OCI-LY1 (cell line): Measurements from ENCODE around the gene RHCE.

ENCODE experiments used
- H2AFZ ChIP-seq: fragments of 200-600 bp; sonication (generic), shearing (Covaris generic); 2 replicates; pipeline ENCODE4 v1.6.0; 2014; ENCODE audit warnings: antibody characterized with exemption, mild to moderate bottlenecking, low read length
- H3F3A ChIP-seq: fragments of 200-600 bp; sonication (generic), shearing (Covaris generic); 2 replicates; pipeline ENCODE4 v1.6.0; 2014; ENCODE audit warnings: mild to moderate bottlenecking, antibody characterized with exemption, low read length, moderate library complexity; ENCODE audit not compliant: insufficient read depth
- H3K27ac ChIP-seq: fragments of 200-600 bp; sonication (generic); 2 replicates; pipeline ENCODE4 v1.5.1; 2014; ENCODE audit warnings: low read length, mixed run types, mild to moderate bottlenecking, low read depth; ENCODE audit not compliant: poor library complexity, severe bottlenecking
- H3K27me3 ChIP-seq: fragments of 200-600 bp; sonication (generic); 2 replicates; pipeline ENCODE4 v1.6.0; 2014; ENCODE audit warnings: antibody characterized with exemption, mild to moderate bottlenecking, low read length, moderate library complexity; ENCODE audit not compliant: insufficient read depth
- H3K36me3 ChIP-seq: fragments of 200-600 bp; sonication (generic); 2 replicates; pipeline ENCODE4 v1.6.1; 2014; ENCODE audit warnings: mild to moderate bottlenecking, antibody characterized with exemption, low read length, moderate library complexity, mixed read lengths; ENCODE audit not compliant: insufficient read depth
- H3K4me1 ChIP-seq: fragments of 200-600 bp; sonication (generic); 2 replicates; pipeline ENCODE4 v1.5.1; 2014; ENCODE audit warnings: mild to moderate bottlenecking, low read length, moderate library complexity; ENCODE audit not compliant: insufficient read depth, severe bottlenecking
- H3K4me2 ChIP-seq: fragments of 200-600 bp; sonication (generic), shearing (Covaris generic); 2 replicates; pipeline ENCODE4 v1.6.1; 2014; ENCODE audit warnings: low read length
- H3K4me3 ChIP-seq: fragments of 200-600 bp; sonication (generic); 2 replicates; pipeline ENCODE4 v1.5.1; 2014; ENCODE audit warnings: low read length, low read depth, mild to moderate bottlenecking, mixed read lengths; ENCODE audit not compliant: poor library complexity, severe bottlenecking
- H3K79me2 ChIP-seq: fragments of 200-600 bp; shearing (Covaris generic); 2 replicates; pipeline ENCODE4 v1.6.1; 2016; ENCODE audit warnings: mixed run types, low read length, mixed read lengths; ENCODE audit not compliant: insufficient read depth
- H3K9ac ChIP-seq: fragments of 200-600 bp; sonication (generic), shearing (Covaris generic); 2 replicates; pipeline ENCODE4 v1.6.1; 2014; ENCODE audit warnings: mild to moderate bottlenecking, low read length, mixed read lengths
- H3K9me2 ChIP-seq: fragments of 200-600 bp; sonication (generic), shearing (Covaris generic); 2 replicates; pipeline ENCODE4 v1.6.1; 2014; ENCODE audit warnings: low read depth, mild to moderate bottlenecking, low read length, mixed read lengths
- H3K9me3 ChIP-seq: fragments of 200-600 bp; shearing (Covaris generic); 2 replicates; pipeline ENCODE4 v1.6.1; 2014; ENCODE audit warnings: low read length, mixed read lengths
- H4K20me1 ChIP-seq: fragments of 200-600 bp; sonication (generic), shearing (Covaris generic); 2 replicates; pipeline ENCODE4 v1.6.0; 2016; ENCODE audit warnings: mild to moderate bottlenecking, low read length; ENCODE audit not compliant: insufficient read depth
- CTCF ChIP-seq: fragments of 200-600 bp; sonication (generic), shearing (Covaris generic); IDR thresholded peaks from 2 replicates; pipeline ENCODE4 v1.5.1; 2017; ENCODE audit warnings: mild to moderate bottlenecking, antibody characterized with exemption, low read length, moderate library complexity, mixed read lengths
- EZH2 ChIP-seq: fragments of 200-600 bp; sonication (generic), shearing (Covaris generic); IDR thresholded peaks from 2 replicates; pipeline ENCODE4 v1.8.0; 2017; ENCODE audit warnings: borderline replicate concordance, mixed run types, mild to moderate bottlenecking, antibody characterized with exemption, low read length, moderate library complexity, mixed read lengths

The RHCE gene

GRCh38 chr1:25456502-25456901, 35.9 kb upstream of the RHCE start:
- TF ChIP-seq CTCF (no peak), EZH2 (no peak)
- Histone ChIP-seq H3K4me1 (peaks cover 8% of the 10 kb centered on the region), H3K9me3 (no peaks in the 10 kb centered on the region), H3K79me2 (no peaks in the 10 kb centered on the region), H3K4me2 (no peak overlapping the region), H3K4me3 (no peak overlapping the region), H4K20me1 (no peaks in the 10 kb centered on the region), H3K36me3 (peaks cover 45% of the 10 kb centered on the region), H3F3A (no peaks in the 10 kb centered on the region), H3K27ac (no peak overlapping the region), H3K27me3 (no peaks in the 10 kb centered on the region), H3K9me2 (no peaks in the 10 kb centered on the region), H3K9ac (no peak overlapping the region), H2AFZ (no peak overlapping the region)

- Histone ChIP-seq H3K27me3 (no peaks in the 10 kb centered on the region), H2AFZ (no peak overlapping the region), H3K4me3 (no peak overlapping the region), H4K20me1 (no peaks in the 10 kb centered on the region), H3K9ac (no peak overlapping the region), H3K9me2 (no peaks in the 10 kb centered on the region), H3F3A (no peaks in the 10 kb centered on the region), H3K27ac (no peak overlapping the region), H3K4me1 (peaks cover 23% of the 10 kb centered on the region), H3K79me2 (0 out of 2 replicates have a peak, but pooled peaks cover under 1% of the 10 kb centered on the region), H3K4me2 (no peak overlapping the region), H3K9me3 (no peaks in the 10 kb centered on the region), H3K36me3 (peaks cover 34% of the 10 kb centered on the region; the same call in 1 of the 2 replicates)
- TF ChIP-seq EZH2 (no peak), CTCF (no peak)
These were observed 31.3 kb upstream of the RHCE start for GRCh38 chr1:25451908-25452307.

GRCh38 chr1:25450891-25451290, 30.3 kb upstream of the RHCE start:
- H2AFZ ChIP-seq = no peak overlapping the region
- no peaks in the 10 kb centered on the region for H4K20me1 ChIP-seq
- no peak overlapping the region for H3K27ac ChIP-seq
- H3K9me3 ChIP-seq = no peaks in the 10 kb centered on the region
- H3K79me2 ChIP-seq = peaks cover 8% of the 10 kb centered on the region; the same call in 1 of the 2 replicates
- H3K9me2 ChIP-seq = no peaks in the 10 kb centered on the region
- peaks cover 31% of the 10 kb centered on the region; the same call in 1 of the 2 replicates for H3K36me3 ChIP-seq
- H3K4me1 ChIP-seq = peaks cover 33% of the 10 kb centered on the region
- TF ChIP-seq EZH2 = no peak
- no peak for TF ChIP-seq CTCF
- H3K9ac ChIP-seq = no peak overlapping the region
- no peaks in the 10 kb centered on the region for H3K27me3 ChIP-seq
- no peak overlapping the region for H3K4me2 ChIP-seq
- H3F3A ChIP-seq = no peaks in the 10 kb centered on the region
- no peak overlapping the region for H3K4me3 ChIP-seq
